Endometrium (tissue), 2 donors: Measurements from ENCODE around the gene PTGDS.

Source experiments
- FAIRE-seq: peaks from 2 replicates; lab custom pipeline; 2012; peaks lifted over from hg19 to GRCh38; lab: Jason Lieb, UNC
- donor health status: control.
- donor health status: control.

PTGDS gene

GRCh38 chr9:136974817-136975535 lies 2.3 kb upstream of the PTGDS start:
- FAIRE-seq: no peak

- no peak for FAIRE-seq
Observed at GRCh38 chr9:136975644-136976043, 1.7 kb upstream of the PTGDS start.

GRCh38 chr9:136977649-136978072 lies 357 bp downstream of the PTGDS start:
- no peak for FAIRE-seq

- FAIRE-seq: no peak
Observed at GRCh38 chr9:136978073-136978864, 965 bp downstream of the PTGDS start.

- FAIRE-seq: no peak
Observed at GRCh38 chr9:136978865-136979544, 1.7 kb downstream of the PTGDS start.

- no peak for FAIRE-seq
Observed at GRCh38 chr9:136979769-136980587, 2.7 kb downstream of the PTGDS start.

- no peak for FAIRE-seq
Observed at GRCh38 chr9:136980669-136981478, 3.6 kb downstream of the PTGDS start.

GRCh38 chr9:136981588-136982231 lies 4.4 kb downstream of the PTGDS start:
- FAIRE-seq: no peak

GRCh38 chr9:136982232-136983051 lies 5.1 kb downstream of the PTGDS start, which contains the start of gene LCNL1:
LCNL1 (plus strand) TSS chr9:136982993; CDS start chr9:136983587, 594 bp downstream.
- no peak for FAIRE-seq

- FAIRE-seq: no peak
Observed at GRCh38 chr9:136983167-136983566, 5.9 kb downstream of the PTGDS start.

GRCh38 chr9:136983656-136984314 lies 6.5 kb downstream of the PTGDS start:
- no peak for FAIRE-seq

GRCh38 chr9:136984464-136985026 lies 7.2 kb downstream of the PTGDS start:
- no peak for FAIRE-seq

- no peak for FAIRE-seq
Observed at GRCh38 chr9:136985027-136985602, 7.8 kb downstream of the PTGDS start.

- FAIRE-seq: no peak
Observed at GRCh38 chr9:136985853-136986252, 8.5 kb downstream of the PTGDS start.

GRCh38 chr9:136988872-136989271 lies 11.6 kb downstream of the PTGDS start:
- FAIRE-seq: no peak

GRCh38 chr9:136990242-136990911 lies 13.1 kb downstream of the PTGDS start:
- no peak for FAIRE-seq

- no peak for FAIRE-seq
Observed at GRCh38 chr9:136991993-136992818, 14.9 kb downstream of the PTGDS start, which contains the start of gene PAXX. PAXX (plus strand) TSS chr9:136992422; CDS start chr9:136992444, 22 bp downstream.
